ENCODE data around the gene CCDC148.

The CCDC148 gene

GRCh38 chr2:158392687-158393086 is 63.9 kb downstream of the CCDC148 start:
- no peak for TF ChIP-seq TAF1 (IDR thresholded peaks at IDR 0.05; ENCODE audit: low read depth)
- TF ChIP-seq REST (IDR thresholded peaks at IDR 0.05; ENCODE audit: low read depth) = no peak
- no peak for TF ChIP-seq EGR1 (IDR thresholded peaks at IDR 0.05)
- no peak for TF ChIP-seq RAD21 (IDR thresholded peaks at IDR 0.05; ENCODE audit: low read depth)
- TF ChIP-seq FOXM1 (IDR thresholded peaks at IDR 0.05; ENCODE audit: borderline replicate concordance, low read depth) = no peak
- no peak for TF ChIP-seq USF1 (IDR thresholded peaks at IDR 0.05)
- TF ChIP-seq CREB1 (IDR thresholded peaks at IDR 0.05; ENCODE audit: low read depth) = no peak
- TF ChIP-seq EP300 (IDR thresholded peaks at IDR 0.05; ENCODE audit: borderline replicate concordance) = no peak
- no peak for TF ChIP-seq ZBTB7A (IDR thresholded peaks at IDR 0.05; ENCODE audit: low read depth)
- no peak for TF ChIP-seq MAX (IDR thresholded peaks at IDR 0.05)
- TF ChIP-seq NFIC (IDR thresholded peaks at IDR 0.05) = no peak
- no peak for TF ChIP-seq YY1 (IDR thresholded peaks at IDR 0.05; ENCODE audit: low read depth)
- TF ChIP-seq TCF12 (IDR thresholded peaks at IDR 0.05; ENCODE audit: low read depth) = no peak
- TF ChIP-seq CEBPB (IDR thresholded peaks at IDR 0.05) = no peak
- TF ChIP-seq TEAD4 (IDR thresholded peaks at IDR 0.05) = no peak

- no peak for TF ChIP-seq YY1 (IDR thresholded peaks at IDR 0.05; ENCODE audit: low read depth)
- no peak for TF ChIP-seq REST (IDR thresholded peaks at IDR 0.05; ENCODE audit: low read depth)
- TF ChIP-seq CEBPB (IDR thresholded peaks at IDR 0.05) = no peak
- no peak for TF ChIP-seq MAX (IDR thresholded peaks at IDR 0.05)
- TF ChIP-seq TEAD4 (IDR thresholded peaks at IDR 0.05) = no peak
- TF ChIP-seq USF1 (IDR thresholded peaks at IDR 0.05) = no peak
- no peak for TF ChIP-seq FOXM1 (IDR thresholded peaks at IDR 0.05; ENCODE audit: borderline replicate concordance, low read depth)
- no peak for TF ChIP-seq CREB1 (IDR thresholded peaks at IDR 0.05; ENCODE audit: low read depth)
- TF ChIP-seq NFIC (IDR thresholded peaks at IDR 0.05) = no peak
- no peak for TF ChIP-seq EP300 (IDR thresholded peaks at IDR 0.05; ENCODE audit: borderline replicate concordance)
- TF ChIP-seq ZBTB7A (IDR thresholded peaks at IDR 0.05; ENCODE audit: low read depth) = no peak
These were observed 64.7 kb downstream of the CCDC148 start for GRCh38 chr2:158391876-158392275.

GRCh38 chr2:158391361-158391760 is 65.2 kb downstream of the CCDC148 start:
- TF ChIP-seq YY1 (IDR thresholded peaks at IDR 0.05; ENCODE audit: low read depth) (no peak), TCF12 (IDR thresholded peaks at IDR 0.05; ENCODE audit: low read depth) (no peak)

- TF ChIP-seq NFIC (IDR thresholded peaks at IDR 0.05) = no peak
- no peak for TF ChIP-seq MAX (IDR thresholded peaks at IDR 0.05)
- TF ChIP-seq RAD21 (IDR thresholded peaks at IDR 0.05; ENCODE audit: low read depth) = no peak
- TF ChIP-seq TEAD4 (IDR thresholded peaks at IDR 0.05) = no peak
- TF ChIP-seq EGR1 (IDR thresholded peaks at IDR 0.05) = no peak
- TF ChIP-seq FOXM1 (IDR thresholded peaks at IDR 0.05; ENCODE audit: borderline replicate concordance, low read depth) = no peak
- no peak for TF ChIP-seq TCF12 (IDR thresholded peaks at IDR 0.05; ENCODE audit: low read depth)
- no peak for TF ChIP-seq USF1 (IDR thresholded peaks at IDR 0.05)
- no peak for TF ChIP-seq YY1 (IDR thresholded peaks at IDR 0.05; ENCODE audit: low read depth)
- no peak for TF ChIP-seq TAF1 (IDR thresholded peaks at IDR 0.05; ENCODE audit: low read depth)
- no peak for TF ChIP-seq CEBPB (IDR thresholded peaks at IDR 0.05)
- no peak for TF ChIP-seq EP300 (IDR thresholded peaks at IDR 0.05; ENCODE audit: borderline replicate concordance)
- TF ChIP-seq REST (IDR thresholded peaks at IDR 0.05; ENCODE audit: low read depth) = no peak
- TF ChIP-seq ZBTB7A (IDR thresholded peaks at IDR 0.05; ENCODE audit: low read depth) = no peak
- no peak for TF ChIP-seq CREB1 (IDR thresholded peaks at IDR 0.05; ENCODE audit: low read depth)
These were observed 68.4 kb downstream of the CCDC148 start for GRCh38 chr2:158388159-158388558.

Data from Ishikawa (cell line).